Loucy (cell line): ENCODE data around the gene PKHD1.

Experiments used
- H2AFZ ChIP-seq: fragments of 200-600 bp; sonication (generic); 2 replicates; pipeline ENCODE4 v1.6.0; 2016; ENCODE audit warnings: antibody characterized with exemption, mild to moderate bottlenecking, low read length, moderate library complexity
- H3F3A ChIP-seq: fragments of 200-600 bp; 2 replicates; pipeline ENCODE4 v1.6.0; 2016; ENCODE audit warnings: antibody characterized with exemption, low read depth, mild to moderate bottlenecking
- H3K27me3 ChIP-seq: fragments of 200-600 bp; sonication (generic); 2 replicates; pipeline ENCODE4 v1.6.1; 2014; ENCODE audit warnings: low read length, mild to moderate bottlenecking; ENCODE audit not compliant: insufficient read depth, poor library complexity, severe bottlenecking
- H3K36me3 ChIP-seq: fragments of 200-600 bp; sonication (generic); 2 replicates; pipeline ENCODE4 v1.6.1; 2016; ENCODE audit warnings: low read length; ENCODE audit not compliant: insufficient read depth
- H3K4me1 ChIP-seq: fragments of 200-600 bp; sonication (generic); 2 replicates; pipeline ENCODE4 v1.5.1; 2014; ENCODE audit warnings: low read length, mild to moderate bottlenecking; ENCODE audit not compliant: insufficient read depth, poor library complexity, severe bottlenecking
- H3K4me2 ChIP-seq: fragments of 200-600 bp; sonication (generic); 2 replicates; pipeline ENCODE4 v1.6.0; 2014; ENCODE audit warnings: antibody characterized with exemption, low read length, low read depth, mild to moderate bottlenecking; ENCODE audit not compliant: poor library complexity, severe bottlenecking
- H3K4me3 ChIP-seq: fragments of 200-600 bp; sonication (generic); 2 replicates; pipeline ENCODE4 v1.5.1; 2014; ENCODE audit warnings: low read length, mild to moderate bottlenecking, mixed read lengths; ENCODE audit not compliant: poor library complexity, severe bottlenecking
- H3K79me2 ChIP-seq: fragments of 200-600 bp; sonication (generic); 2 replicates; pipeline ENCODE4 v1.6.1; 2014; ENCODE audit warnings: low read length; ENCODE audit not compliant: insufficient read depth
- H3K9ac ChIP-seq: fragments of 200-600 bp; sonication (generic); 2 replicates; pipeline ENCODE4 v1.6.0; 2014; ENCODE audit warnings: mild to moderate bottlenecking, low read depth, low read length, moderate library complexity; ENCODE audit not compliant: poor library complexity, severe bottlenecking
- H3K9me2 ChIP-seq: fragments of 200-600 bp; sonication (generic); replicated peaks from 2 replicates; pipeline ENCODE4 v1.6.1; 2016; ENCODE audit warnings: low read depth, low read length, mixed read lengths
- H3K9me3 ChIP-seq: fragments of 200-600 bp; sonication (generic); 2 replicates; pipeline ENCODE4 v1.6.1; 2014; ENCODE audit warnings: mild to moderate bottlenecking, antibody characterized with exemption, low read length, low read depth; ENCODE audit not compliant: insufficient read depth
- H4K20me1 ChIP-seq: fragments of 200-600 bp; sonication (generic); 2 replicates; pipeline ENCODE4 v1.6.0; 2014; ENCODE audit warnings: antibody characterized with exemption, low read length, mild to moderate bottlenecking; ENCODE audit not compliant: insufficient read depth, poor library complexity, severe bottlenecking
- CTCF ChIP-seq: fragments of 200-600 bp; sonication (generic); conservative IDR thresholded peaks from 2 replicates; pipeline ENCODE4 v1.5.1; 2014; ENCODE audit warnings: mild to moderate bottlenecking, antibody characterized with exemption, low read length
- EZH2phosphoT487 ChIP-seq: fragments of 200-600 bp; IDR thresholded peaks from 2 replicates; pipeline ENCODE4 v1.6.1; 2018; ENCODE audit warnings: antibody characterized with exemption, mild to moderate bottlenecking, moderate library complexity, borderline replicate concordance

PKHD1 gene

GRCh38 chr6:52126231-52126630, 38.8 kb upstream of the PKHD1 start:
- Histone ChIP-seq H3K9me3 (no peaks in the 10 kb centered on the region), H3K4me3 (no peak overlapping the region), H2AFZ (no peak overlapping the region), H3K9ac (no peak overlapping the region), H3K4me2 (no peak overlapping the region), H3K79me2 (no peaks in the 10 kb centered on the region), H3K4me1 (no peaks in the 10 kb centered on the region), H3K9me2 (no peaks in the 10 kb centered on the region), H3K27me3 (no peaks in the 10 kb centered on the region), H3F3A (no peaks in the 10 kb centered on the region), H3K36me3 (no peaks in the 10 kb centered on the region), H4K20me1 (no peaks in the 10 kb centered on the region)
- TF ChIP-seq EZH2phosphoT487 (no peak), CTCF (no peak)

- no peaks in the 10 kb centered on the region for H3K36me3 ChIP-seq
- H3K9me3 ChIP-seq, result no peaks in the 10 kb centered on the region
- no peak overlapping the region for H3K4me2 ChIP-seq
- H3F3A ChIP-seq, result no peaks in the 10 kb centered on the region
- no peaks in the 10 kb centered on the region for H3K27me3 ChIP-seq
- no peaks in the 10 kb centered on the region for H4K20me1 ChIP-seq
- H3K79me2 ChIP-seq, result no peaks in the 10 kb centered on the region
- H3K9ac ChIP-seq, result no peak overlapping the region
- TF ChIP-seq CTCF, result no peak
- TF ChIP-seq EZH2phosphoT487, result no peak
- no peak overlapping the region for H2AFZ ChIP-seq
- H3K9me2 ChIP-seq, result no peaks in the 10 kb centered on the region
- H3K4me1 ChIP-seq, result no peaks in the 10 kb centered on the region
- no peak overlapping the region for H3K4me3 ChIP-seq
Observed at GRCh38 chr6:52125572-52125971, 38.2 kb upstream of the PKHD1 start.

GRCh38 chr6:52125139-52125538, 37.7 kb upstream of the PKHD1 start:
- no peaks in the 10 kb centered on the region for H3K36me3 ChIP-seq
- no peak overlapping the region for H2AFZ ChIP-seq
- no peaks in the 10 kb centered on the region for H4K20me1 ChIP-seq
- no peak for TF ChIP-seq EZH2phosphoT487
- TF ChIP-seq CTCF, result no peak
- H3K27me3 ChIP-seq, result no peaks in the 10 kb centered on the region
- no peaks in the 10 kb centered on the region for H3K4me1 ChIP-seq
- H3F3A ChIP-seq, result no peaks in the 10 kb centered on the region
- no peaks in the 10 kb centered on the region for H3K9me3 ChIP-seq
- H3K9ac ChIP-seq, result no peak overlapping the region
- H3K9me2 ChIP-seq, result no peaks in the 10 kb centered on the region
- no peaks in the 10 kb centered on the region for H3K79me2 ChIP-seq
- no peak overlapping the region for H3K4me3 ChIP-seq
- H3K4me2 ChIP-seq, result no peak overlapping the region
